Tibial nerve (tissue), 4 donors: Measurements from ENCODE around the gene FGF14. TPM values are rescaled to one million over a fixed set of nuclear protein-coding genes. Genes with fewer than 3 reads are reported as not detected.

ENCODE experiments used
- DNase-seq, 2 donors: peaks; one replicate each; pipeline ENCODE4 v3.0.0-alpha.2; 2019; ENCODE audit warnings: low spot score in 2 of 2
- H3K27ac ChIP-seq, 4 donors: fragments of 200-600 bp; sonication (generic) in 3 of 4; one replicate each; pipeline ENCODE4 v1.5.1; 2017 to 2019; ENCODE audit warnings: mild to moderate bottlenecking in 1 of 4
- H3K27me3 ChIP-seq, 2 donors: fragments of 200-600 bp; sonication (generic) in 1 of 2; one replicate each; pipeline versions ENCODE4 v1.5.1 to v1.6.0; 2017 to 2019
- H3K36me3 ChIP-seq, 3 donors: fragments of 200-600 bp; sonication (generic); one replicate each; pipeline ENCODE4 v1.5.1; 2018 to 2019
- H3K4me1 ChIP-seq, 4 donors: fragments of 200-600 bp; sonication (generic) in 3 of 4; one replicate each; pipeline ENCODE4 v1.5.1; 2017 to 2019
- H3K4me3 ChIP-seq, 4 donors: fragments of 200-600 bp; sonication (generic) in 3 of 4; one replicate each; pipeline ENCODE4 v1.5.1; 2017 to 2019; ENCODE audit warnings: mild to moderate bottlenecking in 1 of 4, moderate library complexity in 1 of 4
- H3K9me3 ChIP-seq, 4 donors: fragments of 200-600 bp; sonication (generic) in 3 of 4; one replicate each; pipeline ENCODE4 v1.5.1; 2017 to 2019
- CTCF ChIP-seq, 5 experiments: fragments of 200-600 bp in 3 of 5; fragments of 450-650 bp in 2 of 5; sonication (generic) in 3 of 5; IDR thresholded peaks; one replicate each; pipeline ENCODE4 v1.5.1; 2016 to 2019; ENCODE audit warnings: antibody characterized with exemption in 5 of 5, mild to moderate bottlenecking in 3 of 5, moderate library complexity in 2 of 5
- EP300 ChIP-seq, 2 donors: sonication (generic); formaldehyde crosslinking; IDR thresholded peaks; one replicate each; pipeline ENCODE4 v1.6.1; 2017; ENCODE audit warnings: antibody characterized with exemption in 2 of 2, mild to moderate bottlenecking in 1 of 2
- POLR2A ChIP-seq, 2 donors: fragments of 450-650 bp; IDR thresholded peaks; one replicate each; pipeline ENCODE4 v1.6.1; 2017; ENCODE audit warnings: antibody characterized with exemption in 2 of 2, mild to moderate bottlenecking in 2 of 2, moderate library complexity in 2 of 2
- WGBS, 2 donors: methylation state at CpG; one replicate each; pipeline ENCODE4 v1.1.5; 2018; 5-methylcytosine and 5-hydroxymethylcytosine counted together
- total RNA-seq, 4 donors: library from RNA; depleted of rRNA; stranded (reverse); fragments of >200 nt; gene quantifications; one replicate each; pipeline ENCODE4 v1.1.0, GENCODE V29; 2016

The FGF14 gene
- total RNA-seq, 4 donors from 2014 or later, result 0.20 to 2.1 (median 0.21) TPM; not detected in 1

- WGBS, 2 donors, result 64% methylated on average over 3 of the region's 3 CpGs
- no peak for TF ChIP-seq CTCF (IDR thresholded peaks at IDR 0.05)
- TF ChIP-seq EP300 (IDR thresholded peaks at IDR 0.05), result no peak
- TF ChIP-seq POLR2A (IDR thresholded peaks at IDR 0.05), result no peak
- H3K4me1 ChIP-seq, result no peaks in the 10 kb centered on the region
Measured at GRCh38 chr13:102212729-102213128, 189.1 kb downstream of the FGF14 start.

GRCh38 chr13:102208347-102208746 is 193.5 kb downstream of the FGF14 start:
- H3K4me1 ChIP-seq, result no peaks in the 10 kb centered on the region
- H3K9me3 ChIP-seq, result no peaks in the 10 kb centered on the region
- no peaks in the 10 kb centered on the region for H3K36me3 ChIP-seq
- no peak overlapping the region for H3K4me3 ChIP-seq
- no peak for TF ChIP-seq EP300 (IDR thresholded peaks at IDR 0.05)
- TF ChIP-seq POLR2A (IDR thresholded peaks at IDR 0.05), result no peak
- TF ChIP-seq CTCF (IDR thresholded peaks at IDR 0.05), result no peak
- H3K27me3 ChIP-seq, result no peaks in the 10 kb centered on the region
- no peak for DNase-seq
- no peak overlapping the region for H3K27ac ChIP-seq

More at GRCh38 chr13:102212729-102213128, 189.1 kb downstream of the FGF14 start:
- Histone ChIP-seq H3K27ac (no peak overlapping the region), H3K9me3 (no peaks in the 10 kb centered on the region), H3K27me3 (no peaks in the 10 kb centered on the region), H3K4me3 (no peak overlapping the region), H3K36me3 (no peaks in the 10 kb centered on the region)
- DNase-seq, result no peak

- no peak for TF ChIP-seq EP300 (IDR thresholded peaks at IDR 0.05)
- no peak for TF ChIP-seq CTCF (IDR thresholded peaks at IDR 0.05)
- TF ChIP-seq POLR2A (IDR thresholded peaks at IDR 0.05), result no peak
- 65 to 73% methylated on average over 3 of the region's 3 CpGs for WGBS, 2 donors
- H3K36me3 ChIP-seq, result no peaks in the 10 kb centered on the region
- DNase-seq, result no peak
- no peaks in the 10 kb centered on the region for H3K9me3 ChIP-seq
- no peaks in the 10 kb centered on the region for H3K4me1 ChIP-seq
- H3K27ac ChIP-seq, result no peak overlapping the region
- no peak overlapping the region for H3K4me3 ChIP-seq
- no peaks in the 10 kb centered on the region for H3K27me3 ChIP-seq
Measured at GRCh38 chr13:102207680-102208342, 194.0 kb downstream of the FGF14 start.

- H3K27ac ChIP-seq, result no peak overlapping the region
- H3K4me1 ChIP-seq, result no peaks in the 10 kb centered on the region
- H3K36me3 ChIP-seq, result no peaks in the 10 kb centered on the region
Measured at GRCh38 chr13:102203718-102204117, 198.1 kb downstream of the FGF14 start.

More at GRCh38 chr13:102203718-102204117, 198.1 kb downstream of the FGF14 start:
- DNase-seq, result no peak
- H3K9me3 ChIP-seq, result no peaks in the 10 kb centered on the region
- no peak overlapping the region for H3K4me3 ChIP-seq
- H3K27me3 ChIP-seq, result no peaks in the 10 kb centered on the region
- TF ChIP-seq POLR2A (IDR thresholded peaks at IDR 0.05), result no peak
- no peak for TF ChIP-seq CTCF (IDR thresholded peaks at IDR 0.05)
- TF ChIP-seq EP300 (IDR thresholded peaks at IDR 0.05), result no peak
